ENCODE results near the gene KCNQ2.

Gene KCNQ2

GRCh38 chr20:63351811-63352591, 120.5 kb downstream of the KCNQ2 start:
- FAIRE-seq: no peak

GRCh38 chr20:63351326-63351700, 121.1 kb downstream of the KCNQ2 start:
- no peak for FAIRE-seq

GRCh38 chr20:63350597-63351325, 121.7 kb downstream of the KCNQ2 start:
- no peak for FAIRE-seq

All from islet of Langerhans (tissue), 1 donor.